HG02970 (cell line): ENCODE results near the gene MTNR1B.

ENCODE experiments used
- ATAC-seq: cut with Tn5 transposase; IDR thresholded peaks from one replicate; pipeline ENCODE4 v1.9.1; 2021; ENCODE audit warnings: mild to moderate bottlenecking, moderate library complexity, moderate number of reproducible peaks; ENCODE audit not compliant: unreplicated experiment, low FRiP score

Gene MTNR1B

GRCh38 chr11:92977401-92977800 is 8.0 kb downstream of the MTNR1B start:
- ATAC-seq, result no peak

DNA sequence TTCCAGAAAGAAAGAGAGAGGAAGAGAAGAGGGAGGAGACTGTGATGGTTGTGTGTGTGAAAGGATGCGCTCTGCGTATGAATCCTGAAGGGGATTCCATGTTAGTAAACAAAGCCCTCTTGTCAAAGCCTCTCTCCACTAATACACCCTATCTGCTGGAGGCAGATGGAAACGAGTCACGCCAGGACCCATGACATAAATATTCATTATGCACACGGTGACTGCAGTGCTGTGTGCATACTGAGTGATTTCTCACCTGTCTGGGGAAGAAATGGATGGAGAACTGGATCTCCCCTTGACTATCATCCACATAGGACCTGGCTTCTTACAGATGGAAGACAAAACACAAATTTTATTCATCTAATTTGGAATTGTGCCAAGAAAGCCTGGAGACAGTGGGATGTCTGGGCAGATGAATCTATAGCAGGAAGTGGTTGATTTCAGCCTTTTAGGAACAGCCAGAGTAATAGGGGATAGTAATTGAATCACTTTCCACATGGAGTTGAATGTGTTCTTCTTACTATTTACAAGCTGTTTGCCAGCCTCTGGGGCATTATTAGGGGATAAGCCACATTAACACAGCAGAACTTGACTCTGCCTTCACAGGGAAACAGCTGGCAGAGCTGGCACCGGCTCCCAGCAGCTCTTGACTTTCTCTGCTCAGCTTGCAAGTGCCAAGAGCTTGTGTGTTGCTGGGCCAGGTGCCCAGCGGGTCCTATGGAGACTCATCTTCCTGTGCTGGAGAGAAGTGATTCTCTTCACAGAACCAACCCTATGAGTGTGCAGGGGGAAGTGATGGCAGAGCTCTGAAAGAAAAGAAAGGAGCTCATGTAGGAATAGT is 9.0 kb downstream of the MTNR1B start:
- ATAC-seq, result no peak

- ATAC-seq, result no peak
Measured at GRCh38 chr11:92979176-92979575, 9.7 kb downstream of the MTNR1B start.

DNA sequence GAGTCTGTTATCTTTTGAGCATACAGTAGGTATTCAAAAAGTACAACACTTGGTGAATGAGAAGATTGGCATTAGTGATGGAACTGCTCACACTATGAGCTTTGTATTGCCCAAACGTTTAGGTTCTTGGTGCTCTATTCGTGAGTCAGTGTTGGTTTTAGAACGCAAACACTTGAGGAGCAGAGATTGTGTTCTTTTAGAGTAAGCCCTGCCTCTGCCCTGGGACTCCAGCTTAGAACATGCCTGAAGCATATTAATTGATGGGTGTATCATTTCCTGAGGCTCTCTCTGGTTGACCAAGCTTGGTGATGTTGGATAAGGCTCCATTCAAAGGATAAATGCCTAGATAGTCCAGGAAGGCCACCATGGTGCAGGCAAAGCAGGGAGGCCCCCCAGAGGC is 10.9 kb downstream of the MTNR1B start:
- no peak for ATAC-seq

GRCh38 chr11:92981508-92982043 is 12.1 kb downstream of the MTNR1B start:
- ATAC-seq, result no peak

- ATAC-seq, result no peak
Measured at GRCh38 chr11:92986585-92986984, 17.1 kb downstream of the MTNR1B start.

- no peak for ATAC-seq
Measured at GRCh38 chr11:92993004-92993403, 23.6 kb downstream of the MTNR1B start.

- ATAC-seq, result no peak
Measured at GRCh38 chr11:93000511-93001476, 31.3 kb downstream of the MTNR1B start.

DNA sequence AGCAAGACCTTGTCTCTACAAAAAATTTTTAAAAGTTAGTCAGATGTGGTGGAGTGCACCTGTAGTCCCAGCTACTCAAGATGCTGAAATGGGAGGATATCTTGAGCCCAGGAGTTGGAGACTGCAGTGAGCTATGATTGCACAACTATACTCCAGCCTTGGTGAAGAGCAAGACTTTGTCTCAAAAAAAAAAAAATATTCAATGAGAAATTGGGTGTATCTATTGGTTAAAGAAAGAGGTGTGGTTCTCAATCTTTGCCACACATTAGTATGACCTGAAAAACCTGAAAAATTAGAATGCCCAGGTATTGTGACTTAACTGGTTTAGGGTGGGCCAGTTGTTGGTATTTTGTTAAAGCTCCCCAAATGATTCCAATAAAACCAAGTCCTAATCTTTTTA is 32.4 kb downstream of the MTNR1B start:
- no peak for ATAC-seq

DNA sequence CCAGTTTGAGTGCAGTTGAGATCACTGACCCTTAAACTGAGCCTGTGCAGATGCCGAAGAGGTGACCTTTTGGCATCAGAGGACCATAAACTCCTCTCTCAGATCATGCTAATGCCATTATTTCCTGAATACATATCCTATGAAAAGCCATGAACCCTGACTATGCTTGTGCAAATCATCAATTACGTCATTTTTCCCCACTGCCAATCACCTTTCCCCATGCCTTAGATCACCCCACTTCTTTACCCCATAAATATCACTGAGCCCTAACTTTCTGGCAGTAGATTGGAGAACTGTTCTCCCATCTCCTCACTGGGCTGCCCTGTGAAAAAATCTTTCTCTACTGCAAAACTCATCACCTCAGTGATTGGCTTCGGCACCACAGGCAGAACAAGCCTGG is 32.9 kb downstream of the MTNR1B start:
- ATAC-seq, result no peak

DNA sequence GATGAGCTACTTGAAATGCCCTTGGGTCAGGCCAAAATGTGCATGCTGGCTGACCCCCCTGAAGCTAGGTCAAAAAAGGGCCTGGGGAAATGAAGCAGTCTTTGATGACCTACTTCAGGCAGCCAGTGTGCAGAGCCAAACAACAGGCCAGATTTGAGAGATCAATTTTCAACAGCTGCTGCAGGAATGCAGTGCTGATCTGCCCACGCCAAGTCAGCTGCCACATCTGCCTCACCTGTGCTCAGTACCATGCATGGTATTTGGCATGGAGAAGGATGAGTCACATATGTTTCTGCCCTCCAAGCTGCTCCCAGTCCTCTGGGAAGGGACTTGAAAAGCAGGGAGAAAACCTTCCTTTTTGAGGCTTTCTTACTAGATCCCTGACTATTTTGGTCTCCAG is 35.8 kb downstream of the MTNR1B start:
- no peak for ATAC-seq

DNA sequence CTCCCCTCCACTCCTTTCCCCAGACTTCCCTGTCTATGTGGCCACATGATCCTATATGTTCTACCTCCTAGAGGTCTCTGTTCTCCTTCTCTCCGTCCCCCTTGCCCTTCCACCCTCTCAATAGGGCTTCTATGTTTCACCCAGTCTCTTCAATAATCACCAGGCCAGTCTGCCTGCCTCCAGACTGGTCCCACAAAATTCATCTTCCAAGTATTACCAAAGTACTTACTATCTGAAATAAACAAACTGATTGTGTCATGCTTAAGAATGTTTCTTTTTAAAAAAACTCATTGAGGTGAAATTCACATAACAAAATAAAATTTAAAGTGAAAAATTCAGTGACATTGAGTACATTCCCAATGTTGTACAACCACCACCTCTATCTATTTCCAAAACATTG is 44.2 kb downstream of the MTNR1B start:
- no peak for ATAC-seq

DNA sequence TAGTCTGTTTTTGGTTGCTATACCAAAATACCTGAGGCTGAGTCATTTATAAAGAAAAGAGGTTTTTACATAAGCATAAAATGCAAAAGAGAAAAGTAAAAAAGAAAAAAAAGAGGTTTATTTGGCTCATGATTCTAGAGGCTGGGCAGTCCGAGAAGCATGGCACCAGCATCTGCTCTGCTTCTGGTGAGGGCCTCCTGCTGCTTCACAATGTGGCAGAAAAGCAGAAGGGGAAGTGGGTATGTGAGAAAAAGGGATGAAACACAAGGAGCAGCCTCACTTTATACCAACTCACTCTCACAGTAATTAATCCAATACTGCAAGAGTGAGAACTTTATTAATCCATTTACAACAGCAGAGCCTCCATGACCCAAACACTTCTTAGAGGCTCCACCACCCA is 47.1 kb downstream of the MTNR1B start:
- no peak for ATAC-seq

DNA sequence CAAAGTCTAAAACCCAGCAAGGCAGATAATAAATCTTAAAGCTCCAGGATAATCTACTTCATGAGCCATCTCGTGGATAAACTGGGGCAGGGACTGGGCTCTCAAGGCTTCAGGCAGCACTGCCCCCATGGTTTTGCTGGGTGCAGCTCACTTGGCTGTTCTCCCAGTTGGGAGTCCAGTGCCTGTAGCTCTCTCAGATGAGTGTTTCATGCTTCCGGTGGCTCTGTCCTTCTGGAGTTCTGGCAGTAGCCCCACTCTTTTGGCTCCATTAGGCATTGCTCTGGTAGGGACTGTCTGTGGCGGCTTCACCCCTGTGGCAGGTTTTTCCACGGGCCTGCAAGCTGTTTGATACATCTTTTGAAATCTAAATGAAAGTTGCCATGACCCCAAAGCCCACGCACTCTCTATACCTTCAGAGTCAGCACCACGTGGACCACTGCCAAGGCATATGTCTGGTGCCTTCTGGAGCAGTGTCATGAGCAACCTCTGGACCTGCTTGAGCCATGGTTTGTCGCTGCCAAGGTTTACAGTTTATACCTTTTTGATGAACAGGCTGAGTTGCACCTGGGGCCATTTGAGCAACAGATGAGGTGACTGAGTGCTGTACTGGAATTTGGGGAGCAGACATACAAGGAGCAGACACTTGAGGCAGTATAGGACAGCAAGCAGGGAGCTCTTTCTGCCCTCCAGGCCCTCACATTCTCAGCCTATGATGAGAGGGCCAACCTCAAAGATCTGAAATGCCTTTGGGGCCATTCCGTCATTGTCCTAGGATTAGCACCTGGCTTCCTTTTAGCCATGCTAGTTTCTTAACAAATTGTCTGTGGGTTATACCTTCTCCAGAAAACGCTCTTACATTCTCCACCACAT is 48.6 kb downstream of the MTNR1B start:
- ATAC-seq, result no peak

DNA sequence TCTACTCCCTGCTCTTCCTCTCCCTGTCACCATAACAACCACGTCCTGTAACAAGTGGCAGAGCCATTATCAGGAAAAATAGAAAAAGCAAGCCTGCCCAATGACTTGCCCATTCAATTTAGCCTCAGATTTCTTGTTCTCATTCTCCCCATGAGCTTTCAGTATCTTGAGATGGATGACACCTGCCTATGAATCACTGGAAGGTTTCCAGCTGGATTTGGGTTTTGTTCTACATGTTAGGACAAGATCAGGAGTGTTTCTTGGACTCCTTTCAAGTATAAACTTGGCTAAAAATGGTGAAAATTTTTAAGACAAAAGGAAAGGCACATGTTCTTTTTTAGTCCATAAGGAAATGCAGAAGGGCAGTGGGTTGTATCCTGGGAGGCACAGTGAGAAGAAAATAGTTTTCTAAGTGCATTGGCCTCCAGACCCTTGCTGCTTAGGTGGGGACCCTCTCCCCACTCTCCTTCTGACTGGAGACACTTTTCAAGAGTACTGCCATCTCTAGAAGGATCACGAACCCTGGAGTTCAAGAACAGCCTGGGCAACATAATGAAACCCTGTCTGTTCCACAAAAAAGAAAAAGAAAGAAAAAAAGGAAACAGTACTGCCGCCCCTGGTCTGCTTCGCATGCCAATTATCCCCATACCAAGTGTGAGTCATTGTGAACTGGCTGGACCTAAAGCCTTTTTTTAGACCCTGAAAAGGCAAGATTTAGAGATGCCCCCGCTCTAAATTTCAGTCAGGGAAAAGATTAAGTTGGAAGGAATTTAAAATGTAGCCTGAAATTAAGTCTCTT is 51.0 kb downstream of the MTNR1B start:
- ATAC-seq, result no peak

GRCh38 chr11:93024369-93024768 is 54.9 kb downstream of the MTNR1B start:
- no peak for ATAC-seq

DNA sequence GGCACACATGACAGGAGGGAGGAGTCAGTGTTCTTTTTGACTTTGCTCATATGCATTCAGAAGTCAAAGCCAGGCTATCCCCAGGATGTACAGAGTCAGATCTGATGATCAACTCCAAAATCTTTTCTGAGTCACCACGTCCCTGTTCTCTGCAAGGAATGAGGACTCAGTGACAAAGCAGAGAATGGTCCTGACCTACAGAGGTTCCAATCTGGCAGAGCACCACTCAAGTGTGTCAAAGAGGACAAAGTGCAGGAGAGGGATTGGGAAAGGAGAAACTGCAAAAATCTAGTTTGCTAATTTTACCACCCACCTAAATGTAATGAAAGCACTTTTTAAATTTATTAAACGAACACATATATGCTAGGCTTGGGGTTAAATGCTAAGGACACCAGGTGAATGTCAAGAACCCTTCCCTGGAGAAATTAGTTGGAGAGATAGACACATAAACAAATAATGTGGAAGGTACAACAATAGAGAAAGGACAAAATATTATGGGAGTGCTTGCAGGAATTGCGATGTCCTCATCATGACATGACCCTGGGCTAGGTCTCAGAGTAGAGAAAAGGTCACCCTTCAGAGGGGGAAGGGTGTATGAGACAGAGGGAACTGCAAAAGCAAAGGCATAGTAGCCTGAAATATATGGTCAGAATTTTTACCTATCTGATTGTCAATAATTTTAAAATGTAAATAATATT is 56.3 kb downstream of the MTNR1B start:
- no peak for ATAC-seq

- ATAC-seq, result no peak
Measured at GRCh38 chr11:93028960-93029522, 59.6 kb downstream of the MTNR1B start.

- no peak for ATAC-seq
Measured at GRCh38 chr11:93031386-93031785, 61.9 kb downstream of the MTNR1B start.
